CD14-positive monocyte (primary cell): Measurements from ENCODE around the gene PISD. TPM values are rescaled to one million over a fixed set of nuclear protein-coding genes. Genes with fewer than 3 reads are reported as not detected.

ENCODE experiments used
- DNase-seq, 3 donors: peaks; one replicate each; pipeline ENCODE4 v3.0.0-alpha.2; 2011 to 2022
- H2AFZ ChIP-seq: 2 replicates; pipeline ENCODE4 v1.6.0; 2012; ENCODE audit warnings: mild to moderate bottlenecking, low read depth, low read length, inconsistent platforms; ENCODE audit not compliant: insufficient read depth, poor library complexity, severe bottlenecking
- H3K27ac ChIP-seq, 2 donors: 1 replicate in 1 of 2; 2 replicates in 1 of 2; pipeline ENCODE4 v1.5.1; 2012 to 2013; ENCODE audit warnings: low read length in 2 of 2, control low read depth in 1 of 2, inconsistent platforms in 1 of 2, low read depth in 1 of 2, mild to moderate bottlenecking in 1 of 2
- H3K27me3 ChIP-seq, 2 donors: one replicate each; pipeline versions ENCODE4 v1.6.0 to v1.6.1; 2011 to 2013; ENCODE audit warnings: low read length in 2 of 2; ENCODE audit not compliant: control insufficient read depth in 2 of 2, insufficient read depth in 2 of 2
- H3K36me3 ChIP-seq, 2 donors: replicated peaks in 1 of 2; 1 replicate in 1 of 2; 2 replicates in 1 of 2; pipeline versions ENCODE4 v1.5.1 to v1.6.1; 2012 to 2013; ENCODE audit warnings: low read length in 2 of 2, control low read depth in 1 of 2, inconsistent platforms in 1 of 2, mild to moderate bottlenecking in 1 of 2; ENCODE audit not compliant: insufficient read depth in 2 of 2, control insufficient read depth in 1 of 2
- H3K4me1 ChIP-seq, 2 donors: 1 replicate in 1 of 2; 2 replicates in 1 of 2; pipeline versions ENCODE4 v1.5.1 to v1.6.1; 2012 to 2013; ENCODE audit warnings: low read length in 2 of 2, control low read depth in 1 of 2, inconsistent platforms in 1 of 2, mild to moderate bottlenecking in 1 of 2, moderate library complexity in 1 of 2; ENCODE audit not compliant: insufficient read depth in 2 of 2, control insufficient read depth in 1 of 2
- H3K4me2 ChIP-seq: replicated peaks from 2 replicates; pipeline ENCODE3; 2012; ENCODE audit warnings: low read length, moderate library complexity, mild to moderate bottlenecking; ENCODE audit not compliant: poor library complexity, severe bottlenecking; ENCODE audit errors: extremely low read depth
- H3K4me3 ChIP-seq, 3 experiments: fragments of 200-600 bp in 1 of 3; sonication (generic) in 1 of 3; replicated peaks in 1 of 3; 1 replicate in 2 of 3; 2 replicates in 1 of 3; pipeline ENCODE4 v1.5.1; 2011 to 2013; ENCODE audit warnings: low read length in 3 of 3, mild to moderate bottlenecking in 3 of 3, control low read depth in 2 of 3, low read depth in 2 of 3, inconsistent platforms in 1 of 3, moderate library complexity in 1 of 3
- H3K79me2 ChIP-seq: 2 replicates; pipeline ENCODE4 v1.6.0; 2012; ENCODE audit warnings: mild to moderate bottlenecking, control low read depth, inconsistent platforms, low read length, moderate library complexity; ENCODE audit not compliant: insufficient read depth
- H3K9ac ChIP-seq: 2 replicates; pipeline ENCODE4 v1.6.0; 2017; ENCODE audit warnings: low read length, mild to moderate bottlenecking; ENCODE audit not compliant: insufficient read depth, poor library complexity, severe bottlenecking
- H3K9me3 ChIP-seq, 2 donors: replicated peaks in 1 of 2; 1 replicate in 1 of 2; 2 replicates in 1 of 2; pipeline versions ENCODE4 v1.5.1 to v1.6.1; 2012 to 2013; ENCODE audit warnings: low read length in 2 of 2, control low read depth in 1 of 2; ENCODE audit not compliant: control insufficient read depth in 1 of 2, insufficient read depth in 1 of 2
- H4K20me1 ChIP-seq: 2 replicates; pipeline ENCODE4 v1.6.0; 2012; ENCODE audit warnings: mild to moderate bottlenecking, low read length, control low read depth, moderate library complexity; ENCODE audit not compliant: insufficient read depth
- H3K27ac Mint-ChIP-seq, 7 donors: one replicate each; pipeline ENCODE4 v1.8.0; 2020; ENCODE audit warnings: mild to moderate bottlenecking in 7 of 7, mixed read lengths in 7 of 7, moderate library complexity in 6 of 7, inconsistent platforms in 2 of 7
- H3K27me3 Mint-ChIP-seq, 3 donors: one replicate each; pipeline ENCODE4 v1.8.0; 2021 to 2022; ENCODE audit warnings: low read depth in 3 of 3, mild to moderate bottlenecking in 3 of 3, mixed read lengths in 3 of 3, moderate library complexity in 3 of 3, inconsistent platforms in 1 of 3
- H3K36me3 Mint-ChIP-seq, 2 donors: one replicate each; pipeline ENCODE4 v1.8.0; 2020; ENCODE audit warnings: mixed read lengths in 2 of 2, inconsistent platforms in 1 of 2, mild to moderate bottlenecking in 1 of 2
- H3K4me1 Mint-ChIP-seq: one replicate; pipeline ENCODE4 v1.8.0; 2020; ENCODE audit warnings: mild to moderate bottlenecking, mixed read lengths
- H3K4me3 Mint-ChIP-seq, 2 donors: one replicate each; pipeline ENCODE4 v1.8.0; 2020; ENCODE audit warnings: mild to moderate bottlenecking in 2 of 2, mixed read lengths in 2 of 2, moderate library complexity in 1 of 2
- H3K9me3 Mint-ChIP-seq, 7 donors: one replicate each; pipeline ENCODE4 v1.8.0; 2020 to 2022; ENCODE audit warnings: mixed read lengths in 7 of 7, mild to moderate bottlenecking in 6 of 7, moderate library complexity in 6 of 7, inconsistent platforms in 2 of 7
- CTCF ChIP-seq: fragments of 200-600 bp; IDR thresholded peaks from one replicate; pipeline ENCODE4 v1.8.0; 2022; ENCODE audit warnings: antibody characterized with exemption, mild to moderate bottlenecking
- WGBS: methylation state at CpG from one replicate; pipeline ENCODE4 v1.1.5; 2013; ENCODE audit warnings: missing lambda C conversion rate; ENCODE audit not compliant: insufficient coverage; 5-methylcytosine and 5-hydroxymethylcytosine counted together
- intact Hi-C, 2 donors: fragments of 100-400 bp; cut with micrococcal nuclease; formaldehyde crosslinking; loops; one replicate each; pipeline versions ENCODE4 v1.15.0 to v1.15.1; 2023
- polyA plus RNA-seq, 3 donors: library from polyadenylated mRNA; depleted of rRNA in 1 of 3; unstranded in 2 of 3; stranded (reverse) in 1 of 3; fragments of 300-500 nt in 2 of 3; fragments of >200 nt in 1 of 3; fragmentation: Illumina TruSeq in 2 of 3; gene quantifications; 1 replicate in 2 of 3; 2 replicates in 1 of 3; pipeline ENCODE4 v1.2.3, GENCODE V29; 2012 to 2021

PISD gene
- polyA plus RNA-seq, 3 donors = 38.1 to 112 (median 45.3) TPM

GRCh38 chr22:31583861-31584485 lies 78.0 kb downstream of the PISD start:
- no peak for DNase-seq
- H3K9me3 Mint-ChIP-seq = peaks cover 0 to 3% (median 0%) of the 10 kb centered on the region in 7 donors
- Histone ChIP-seq H3K79me2 (no peaks in the 10 kb centered on the region), H3K4me1 (peaks cover 14 to 20% of the 10 kb centered on the region in 2 donors), H3K27ac (no peak overlapping the region), H3K27me3 (no peaks in the 10 kb centered on the region), H3K9me3 (no peaks in the 10 kb centered on the region), H3K9ac (no peak overlapping the region), H4K20me1 (no peaks in the 10 kb centered on the region), H3K4me3 (no peak overlapping the region), H3K4me2 (no peak overlapping the region), H3K36me3 (peaks cover 17 to 41% of the 10 kb centered on the region in 2 donors), H2AFZ (no peak overlapping the region)
- TF ChIP-seq CTCF = no peak
- intact Hi-C loops = no loop called here
- WGBS = 88% methylated on average over 2 of the region's 3 CpGs
- peaks cover 35 to 49% of the 10 kb centered on the region in 2 donors for H3K36me3 Mint-ChIP-seq
- no peak overlapping the region for H3K4me3 Mint-ChIP-seq
- H3K27me3 Mint-ChIP-seq = no peaks in the 10 kb centered on the region
- peaks cover 21% of the 10 kb centered on the region for H3K4me1 Mint-ChIP-seq
- peak overlapping the region in 3 of 7 donors; percentile 4 to 56 (median 22) for H3K27ac Mint-ChIP-seq

GRCh38 chr22:31579835-31580242 lies 82.2 kb downstream of the PISD start:
- Histone ChIP-seq H3K27me3 (no peaks in the 10 kb centered on the region), H3K79me2 (no peaks in the 10 kb centered on the region), H4K20me1 (no peaks in the 10 kb centered on the region), H3K9ac (no peak overlapping the region), H3K4me3 (no peak overlapping the region), H2AFZ (no peak overlapping the region), H3K27ac (no peak overlapping the region), H3K9me3 (no peaks in the 10 kb centered on the region), H3K4me2 (no peak overlapping the region), H3K4me1 (peaks cover 6 to 8% of the 10 kb centered on the region in 2 donors), H3K36me3 (peaks cover 12 to 37% of the 10 kb centered on the region in 2 donors)
- Mint-ChIP-seq H3K9me3 (no peaks in the 10 kb centered on the region), H3K4me3 (no peak overlapping the region), H3K27ac (no peak overlapping the region), H3K4me1 (peaks cover 8% of the 10 kb centered on the region), H3K36me3 (peaks cover 38 to 58% of the 10 kb centered on the region in 2 donors), H3K27me3 (peaks cover 0 to 2% (median 0%) of the 10 kb centered on the region in 3 donors)
- no peak for TF ChIP-seq CTCF
- no peak for DNase-seq
- 100% methylated on average over 1 of the region's 1 CpG for WGBS
- intact Hi-C loops = no loop called here
